A549 (cell line): ENCODE results near the gene ANXA10. TPM values are rescaled to one million over a fixed set of nuclear protein-coding genes. Genes with fewer than 3 reads are reported as not detected.

Experiments used
- ATAC-seq, 2 experiments: fragments of 200-7000 bp in 1 of 2; fragments of >200 bp in 1 of 2; cut with Nextera tagmentation in 1 of 2; cut with Tn5 transposase in 1 of 2; 3 replicates each; pipeline versions ENCODE4 v1.8.0 to v1.9.1; 2018 to 2020; ENCODE audit warnings: mild to moderate bottlenecking in 1 of 2, moderate library complexity in 1 of 2
- CTCF ChIA-PET: fragments of 300-600 bp; sonication (Branson Sonifier 250); formaldehyde crosslinking; extraction: SDS; loops from one replicate; lab custom pipeline; 2021; ENCODE audit warnings: antibody characterized with exemption, inconsistent platforms; lab: Yijun Ruan, JAX
- POLR2A ChIA-PET: fragments of 350-600 bp; formaldehyde crosslinking; extraction: SDS; loops from one replicate; lab custom pipeline; 2021; ENCODE audit warnings: antibody characterized with exemption, inconsistent platforms; lab: Yijun Ruan, JAX
- DNase-seq, 2 experiments: peaks; one replicate each; pipeline versions ENCODE4 v3.0.0 to v3.0.0-alpha.2; 2011 to 2016; ENCODE audit warnings: low read depth in 1 of 2, low spot score in 1 of 2
- FAIRE-seq: peaks from 2 replicates; lab custom pipeline; 2011; peaks lifted over from hg19 to GRCh38; lab: Jason Lieb, UNC
- H3K27ac ChIP-seq, 2 experiments: fragments of >200 bp; sonication (Bioruptor Twin); formaldehyde crosslinking; 3 replicates each; pipeline ENCODE4 v1.5.1; 2016 to 2017
- H3K4me1 ChIP-seq: fragments of >200 bp; sonication (Bioruptor Twin); formaldehyde crosslinking; 3 replicates; pipeline ENCODE4 v1.6.1; 2016
- H3K4me2 ChIP-seq: fragments of >200 bp; sonication (Bioruptor Twin); formaldehyde crosslinking; 3 replicates; pipeline ENCODE4 v1.6.1; 2016
- H3K4me3 ChIP-seq: fragments of >200 bp; sonication (Bioruptor Twin); formaldehyde crosslinking; 3 replicates; pipeline ENCODE4 v1.5.1; 2016
- H3K9me3 ChIP-seq: fragments of >200 bp; sonication (Bioruptor Twin); formaldehyde crosslinking; 3 replicates; pipeline ENCODE4 v1.6.1; 2016
- CBX8 ChIP-seq: fragments of 200-600 bp; sonication (generic); IDR thresholded peaks from 2 replicates; pipeline ENCODE4 v1.6.1; 2016
- ELK1 ChIP-seq: fragments of 150-350 bp; IDR thresholded peaks from 2 replicates; pipeline ENCODE4 v1.6.1; 2014; ENCODE audit warnings: low read depth, mild to moderate bottlenecking, low read length
- EP300 ChIP-seq, 2 experiments: fragments of >200 bp; sonication (Bioruptor Twin); formaldehyde crosslinking; IDR thresholded peaks; 2 replicates in 1 of 2; 3 replicates in 1 of 2; pipeline ENCODE4 v1.6.1; 2016 to 2017
- ESRRA ChIP-seq: fragments of 150-350 bp; IDR thresholded peaks from 2 replicates; pipeline ENCODE4 v1.6.1; 2014; ENCODE audit warnings: mild to moderate bottlenecking, low read length, borderline replicate concordance
- FOSL2 ChIP-seq, 2 experiments: fragments of 450-650 bp in 1 of 2; fragments of >200 bp in 1 of 2; sonication (Bioruptor Twin) in 1 of 2; formaldehyde crosslinking; IDR thresholded peaks; 2 replicates each; pipeline versions ENCODE4 v1.5.0 to v1.6.1; 2016 to 2020; ENCODE audit warnings: mild to moderate bottlenecking in 1 of 2, moderate library complexity in 1 of 2
- FOXS1 ChIP-seq: fragments of 250-450 bp; sonication (Bioruptor Pico); IDR thresholded peaks from 2 replicates; pipeline ENCODE4 v1.5.0; 2020; ENCODE audit warnings: mild to moderate bottlenecking, moderate library complexity
- GATA3 ChIP-seq: IDR thresholded peaks from 2 replicates; pipeline ENCODE4 v1.6.1; 2012; ENCODE audit warnings: borderline replicate concordance
- HDAC2 ChIP-seq: fragments of 200-600 bp; sonication (generic); IDR thresholded peaks from 2 replicates; pipeline ENCODE4 v1.6.1; 2016
- HES2 ChIP-seq: fragments of >200 bp; sonication (Bioruptor Twin); formaldehyde crosslinking; IDR thresholded peaks from 2 replicates; pipeline ENCODE4 v1.6.1; 2016
- HEYL ChIP-seq: fragments of 250-450 bp; sonication (Bioruptor Pico); IDR thresholded peaks from 2 replicates; pipeline ENCODE4 v1.8.0; 2021; ENCODE audit warnings: mild to moderate bottlenecking, moderate library complexity
- JUN ChIP-seq, 2 experiments: fragments of >200 bp; sonication (Bioruptor Twin); formaldehyde crosslinking; IDR thresholded peaks; 2 replicates in 1 of 2; 3 replicates in 1 of 2; pipeline ENCODE4 v1.6.1; 2016 to 2017
- KDM5A ChIP-seq: fragments of 200-600 bp; sonication (generic); IDR thresholded peaks from 2 replicates; pipeline ENCODE4 v1.6.1; 2016; ENCODE audit warnings: antibody characterized with exemption, mild to moderate bottlenecking
- MAFK ChIP-seq: fragments of 450-650 bp; IDR thresholded peaks from 2 replicates; pipeline ENCODE4 v1.6.1; 2014; ENCODE audit not compliant: partially characterized antibody
- MAZ ChIP-seq: fragments of 150-350 bp; IDR thresholded peaks from 2 replicates; pipeline ENCODE4 v1.6.1; 2014; ENCODE audit warnings: antibody characterized with exemption, low read depth, low read length, borderline replicate concordance
- POLR2AphosphoS2 ChIP-seq: conservative IDR thresholded peaks from 2 replicates; pipeline ENCODE4 v1.6.1; 2012; ENCODE audit warnings: low read length, improper control_type of control experiment, inconsistent platforms
- RNF2 ChIP-seq: fragments of 200-600 bp; sonication (generic); IDR thresholded peaks from 2 replicates; pipeline ENCODE4 v1.6.1; 2016; ENCODE audit warnings: low read depth, mild to moderate bottlenecking, antibody characterized with exemption, moderate library complexity, borderline replicate concordance
- SMC3 ChIP-seq: fragments of >200 bp; sonication (Bioruptor Twin); formaldehyde crosslinking; IDR thresholded peaks from 3 replicates; pipeline ENCODE4 v1.6.1; 2018; ENCODE audit warnings: inconsistent platforms
- SREBF2 ChIP-seq: fragments of 450-650 bp; IDR thresholded peaks from 2 replicates; pipeline ENCODE4 v1.6.1; 2014; ENCODE audit warnings: mild to moderate bottlenecking, moderate library complexity
- TFCP2L1 ChIP-seq: fragments of 250-450 bp; sonication (Bioruptor Pico); IDR thresholded peaks from 2 replicates; pipeline ENCODE4 v1.5.0; 2021; ENCODE audit warnings: mild to moderate bottlenecking
- TP53 ChIP-seq: fragments of 250-450 bp; sonication (Bioruptor Pico); IDR thresholded peaks from 2 replicates; pipeline ENCODE4 v1.5.0; 2021; ENCODE audit warnings: mild to moderate bottlenecking, moderate library complexity
- USF2 ChIP-seq: fragments of 450-650 bp; IDR thresholded peaks from 2 replicates; pipeline ENCODE4 v1.6.1; 2014; ENCODE audit warnings: antibody characterized with exemption
- ZFP36 ChIP-seq: fragments of 450-650 bp; IDR thresholded peaks from 2 replicates; pipeline ENCODE4 v1.6.1; 2014; ENCODE audit warnings: borderline replicate concordance; ENCODE audit not compliant: partially characterized antibody
- ZNF302 ChIP-seq: fragments of 250-450 bp; sonication (Bioruptor Pico); IDR thresholded peaks from 2 replicates; pipeline ENCODE4 v1.9.0; 2021; ENCODE audit warnings: inconsistent platforms, mild to moderate bottlenecking, moderate library complexity
- WGBS: methylation state at CpG from one replicate; pipeline ENCODE4 v1.1.6; 2017; ENCODE audit errors: missing lambda C conversion rate; 5-methylcytosine and 5-hydroxymethylcytosine counted together
- polyA plus RNA-seq, 4 experiments: library from polyadenylated mRNA; depleted of rRNA in 3 of 4; stranded (reverse); fragments of >200 nt; fragmentation: RNase III in 1 of 4; extraction: RNeasy Plus Mini Kit Qiagen cat#74134 plus additional on column Dnase treatment in 1 of 4; gene quantifications; 2 replicates in 3 of 4; 3 replicates in 1 of 4; pipeline ENCODE4 v1.2.3, GENCODE V29; 2011 to 2017
- TF ChIP-seq, protein P1 (sequence below): fragments of >200 bp; sonication (Bioruptor Twin); formaldehyde crosslinking; IDR thresholded peaks from 3 replicates; pipeline ENCODE4 v1.5.1; 2016
- TF ChIP-seq, protein P2 (sequence below): IDR thresholded peaks from 2 replicates; pipeline ENCODE4 v1.6.1; 2012

ANXA10 gene
- polyA plus RNA-seq, 2 of the 4 experiments (the other 2 are of a cell fraction), result 1.7 to 4.0 TPM

GRCh38 chr4:168070903-168071302 lies 21.4 kb upstream of the ANXA10 start (continued):
- TF ChIP-seq TP53 (CRISPR knock-in tag), result no peak
- TF ChIP-seq, protein P1, sequence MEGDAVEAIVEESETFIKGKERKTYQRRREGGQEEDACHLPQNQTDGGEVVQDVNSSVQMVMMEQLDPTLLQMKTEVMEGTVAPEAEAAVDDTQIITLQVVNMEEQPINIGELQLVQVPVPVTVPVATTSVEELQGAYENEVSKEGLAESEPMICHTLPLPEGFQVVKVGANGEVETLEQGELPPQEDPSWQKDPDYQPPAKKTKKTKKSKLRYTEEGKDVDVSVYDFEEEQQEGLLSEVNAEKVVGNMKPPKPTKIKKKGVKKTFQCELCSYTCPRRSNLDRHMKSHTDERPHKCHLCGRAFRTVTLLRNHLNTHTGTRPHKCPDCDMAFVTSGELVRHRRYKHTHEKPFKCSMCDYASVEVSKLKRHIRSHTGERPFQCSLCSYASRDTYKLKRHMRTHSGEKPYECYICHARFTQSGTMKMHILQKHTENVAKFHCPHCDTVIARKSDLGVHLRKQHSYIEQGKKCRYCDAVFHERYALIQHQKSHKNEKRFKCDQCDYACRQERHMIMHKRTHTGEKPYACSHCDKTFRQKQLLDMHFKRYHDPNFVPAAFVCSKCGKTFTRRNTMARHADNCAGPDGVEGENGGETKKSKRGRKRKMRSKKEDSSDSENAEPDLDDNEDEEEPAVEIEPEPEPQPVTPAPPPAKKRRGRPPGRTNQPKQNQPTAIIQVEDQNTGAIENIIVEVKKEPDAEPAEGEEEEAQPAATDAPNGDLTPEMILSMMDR, result no peak
- no peak for TF ChIP-seq FOSL2 (IDR thresholded peaks at IDR 0.05)
- no peak for TF ChIP-seq FOSL2 (CRISPR knock-in tag; IDR thresholded peaks at IDR 0.05)
- TF ChIP-seq EP300 (IDR thresholded peaks at IDR 0.05), result no peak
- no peak for TF ChIP-seq SREBF2

DNA sequence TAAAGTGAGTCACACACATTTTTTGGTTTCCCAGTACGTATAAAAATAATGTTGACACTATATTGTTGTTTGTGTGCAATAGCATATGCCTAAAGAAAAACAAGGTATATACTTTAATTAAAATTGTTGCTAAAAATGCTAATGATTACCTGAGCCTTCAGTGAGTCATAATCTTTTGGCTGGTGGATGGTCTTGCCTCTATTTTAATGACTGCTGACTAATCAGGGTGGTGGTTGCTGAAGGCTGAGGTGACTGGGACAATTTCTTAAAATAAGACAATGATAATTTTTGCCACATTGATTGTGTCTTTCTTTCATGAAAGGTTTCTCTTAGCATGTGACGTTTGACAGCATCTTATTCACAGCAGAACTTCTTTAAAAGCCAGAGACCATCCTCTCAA lies 21.0 kb upstream of the ANXA10 start:
- CTCF ChIA-PET, result no interaction called here
- 28% methylated on average over 2 of the region's 2 CpGs for WGBS
- Histone ChIP-seq H3K9me3 (no peaks in the 10 kb centered on the region), H3K4me2 (no peak overlapping the region), H3K4me1 (no peaks in the 10 kb centered on the region), H3K4me3 (no peak overlapping the region), H3K27ac (no peak overlapping the region)
- DNase-seq (no peak), ATAC-seq (no peak), FAIRE-seq (no peak)
- TF ChIP-seq CBX8, result no peak
- POLR2A ChIA-PET, result no interaction called here

DNA sequence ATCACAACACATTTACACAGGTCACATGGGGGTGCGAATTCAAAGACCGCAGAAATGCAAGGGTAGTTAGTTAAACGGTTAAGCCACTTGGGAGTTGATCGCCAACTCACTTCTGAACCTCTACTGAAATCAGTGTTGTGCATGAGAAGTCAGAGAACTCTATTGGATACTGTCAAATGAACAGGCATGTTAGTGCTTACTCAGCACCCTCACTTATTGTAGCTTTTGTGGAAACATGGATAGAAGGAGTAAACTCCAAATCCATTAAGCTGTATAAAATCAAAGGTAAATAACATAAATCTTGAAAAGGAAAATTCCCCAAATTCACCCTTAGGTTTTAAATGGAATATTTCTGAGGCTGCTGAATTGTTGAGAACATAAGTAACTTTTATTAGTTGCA lies 17.5 kb upstream of the ANXA10 start:
- Histone ChIP-seq H3K27ac (no peak overlapping the region), H3K4me3 (no peak overlapping the region), H3K4me2 (no peak overlapping the region), H3K4me1 (no peaks in the 10 kb centered on the region), H3K9me3 (no peaks in the 10 kb centered on the region)
- FAIRE-seq (no peak), ATAC-seq (no peak), DNase-seq (no peak)
- WGBS, result 88% methylated on average over 4 of the region's 4 CpGs
- ChIA-PET CTCF (interaction anchor here (1.0 to 1.3 kb wide), 3 partner anchors 8 to 78 kb away, joined by 3 read pairs; no protein-coding TSS in a partner anchor), POLR2A (no interaction called here)
- no peak for TF ChIP-seq HEYL (CRISPR knock-in tag)
- TF ChIP-seq MAFK, result peak; percentile 56

GRCh38 chr4:168076989-168077725 lies 15.2 kb upstream of the ANXA10 start:
- no peak overlapping the region for H3K27ac ChIP-seq
- H3K4me3 ChIP-seq, result no peak overlapping the region
- DNase-seq (peak; percentile 4 to 63), FAIRE-seq (peak; percentile 67), ATAC-seq (peak; percentile 56 to 74; a peak in 3 of 6 replicates)
- H3K4me2 ChIP-seq, result no peak overlapping the region
- no peaks in the 10 kb centered on the region for H3K4me1 ChIP-seq
- POLR2A ChIA-PET, result no interaction called here
- no peaks in the 10 kb centered on the region for H3K9me3 ChIP-seq
- CTCF ChIA-PET, result no interaction called here
- WGBS, result 5% methylated on average over 2 of the region's 2 CpGs
- no peak for TF ChIP-seq ESRRA
- peak; percentile 70 for TF ChIP-seq SMC3
- TF ChIP-seq, protein P2, sequence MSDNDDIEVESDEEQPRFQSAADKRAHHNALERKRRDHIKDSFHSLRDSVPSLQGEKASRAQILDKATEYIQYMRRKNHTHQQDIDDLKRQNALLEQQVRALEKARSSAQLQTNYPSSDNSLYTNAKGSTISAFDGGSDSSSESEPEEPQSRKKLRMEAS, result 0 out of 2 replicates have a peak, but pooled peaks have one; percentile 25
- no peak for TF ChIP-seq ZNF302 (CRISPR knock-in tag)
- TF ChIP-seq, protein P1, result peak; percentile 80
- TF ChIP-seq HES2, result no peak
- TF ChIP-seq MAFK, result peak; percentile 73
- no peak for TF ChIP-seq KDM5A
- no peak for TF ChIP-seq ZFP36
- TF ChIP-seq USF2, result no peak
- no peak for TF ChIP-seq GATA3
- TF ChIP-seq TFCP2L1 (CRISPR knock-in tag), result no peak
- no peak for TF ChIP-seq CBX8
- TF ChIP-seq MAZ, result no peak
- TF ChIP-seq RNF2, result no peak
- no peak for TF ChIP-seq FOSL2 (IDR thresholded peaks at IDR 0.05)
- no peak for TF ChIP-seq FOSL2 (CRISPR knock-in tag; IDR thresholded peaks at IDR 0.05)
- TF ChIP-seq HDAC2, result no peak
- no peak for TF ChIP-seq JUN (IDR thresholded peaks at IDR 0.05)
- TF ChIP-seq POLR2AphosphoS2, result no peak
- no peak for TF ChIP-seq HEYL (CRISPR knock-in tag)
- TF ChIP-seq FOXS1 (CRISPR knock-in tag), result no peak
- no peak for TF ChIP-seq ELK1
